ENCODE results near the gene ARPIN. TPM values are rescaled to one million over a fixed set of nuclear protein-coding genes. Genes with fewer than 3 reads are reported as not detected.

ARPIN gene
- total RNA-seq, 1 experiment from 2014 or later, result 8.8 TPM

DNA sequence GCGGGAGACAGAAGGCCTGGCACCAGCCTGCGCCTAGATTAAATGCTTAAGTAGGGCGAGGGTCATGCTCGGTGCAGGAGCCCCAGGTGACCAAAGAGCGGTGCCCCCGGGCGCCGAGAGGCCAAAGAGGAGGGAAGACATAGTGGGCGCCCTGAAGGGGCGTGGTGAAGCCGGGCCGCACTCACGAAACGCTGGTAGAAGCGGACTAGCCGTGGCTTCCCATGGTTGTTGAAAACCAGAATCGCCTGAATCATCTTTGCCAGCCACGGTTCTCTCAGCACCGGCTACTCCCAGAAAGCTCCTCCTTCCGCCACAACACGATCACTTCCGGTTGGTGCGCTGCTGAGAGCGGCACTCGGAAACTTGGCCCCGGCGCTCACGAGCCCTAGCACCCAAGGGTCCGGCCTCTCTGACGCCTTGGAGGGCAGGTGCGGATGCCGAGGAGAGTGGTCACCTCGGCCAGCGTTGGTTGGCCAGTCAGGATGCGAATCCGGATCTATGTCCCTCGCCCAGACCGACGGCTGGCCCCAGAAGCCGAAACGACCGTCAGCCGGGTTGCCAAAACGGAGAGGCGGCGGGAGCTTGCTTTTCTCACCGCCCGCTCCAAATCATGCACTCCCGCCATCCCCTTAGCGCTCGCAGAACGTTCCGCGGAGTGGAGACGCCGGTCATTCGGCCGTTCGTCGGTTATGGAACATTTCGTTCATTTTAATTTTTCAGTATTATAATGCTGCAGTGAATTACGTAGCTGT lies 18.9 kb downstream of the ARPIN start, which contains the start of gene AP3S2 (continued):
- TF ChIP-seq, protein P1, sequence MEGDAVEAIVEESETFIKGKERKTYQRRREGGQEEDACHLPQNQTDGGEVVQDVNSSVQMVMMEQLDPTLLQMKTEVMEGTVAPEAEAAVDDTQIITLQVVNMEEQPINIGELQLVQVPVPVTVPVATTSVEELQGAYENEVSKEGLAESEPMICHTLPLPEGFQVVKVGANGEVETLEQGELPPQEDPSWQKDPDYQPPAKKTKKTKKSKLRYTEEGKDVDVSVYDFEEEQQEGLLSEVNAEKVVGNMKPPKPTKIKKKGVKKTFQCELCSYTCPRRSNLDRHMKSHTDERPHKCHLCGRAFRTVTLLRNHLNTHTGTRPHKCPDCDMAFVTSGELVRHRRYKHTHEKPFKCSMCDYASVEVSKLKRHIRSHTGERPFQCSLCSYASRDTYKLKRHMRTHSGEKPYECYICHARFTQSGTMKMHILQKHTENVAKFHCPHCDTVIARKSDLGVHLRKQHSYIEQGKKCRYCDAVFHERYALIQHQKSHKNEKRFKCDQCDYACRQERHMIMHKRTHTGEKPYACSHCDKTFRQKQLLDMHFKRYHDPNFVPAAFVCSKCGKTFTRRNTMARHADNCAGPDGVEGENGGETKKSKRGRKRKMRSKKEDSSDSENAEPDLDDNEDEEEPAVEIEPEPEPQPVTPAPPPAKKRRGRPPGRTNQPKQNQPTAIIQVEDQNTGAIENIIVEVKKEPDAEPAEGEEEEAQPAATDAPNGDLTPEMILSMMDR (IDR thresholded peaks at IDR 0.05 in 2 of 3, conservative IDR thresholded peaks at IDR 0.05 in 1 of 3; ENCODE audit: borderline replicate concordance in 1 of 3, insufficient read depth in 1 of 3, low read depth in 2 of 3, low read length in 2 of 3), result no peak
- peak; percentile 99 for TF ChIP-seq CBX3 (IDR thresholded peaks at IDR 0.05; ENCODE audit: low read depth)
- TF ChIP-seq EZH2phosphoT487 (IDR thresholded peaks at IDR 0.05; ENCODE audit: borderline replicate concordance), result no peak

DNA sequence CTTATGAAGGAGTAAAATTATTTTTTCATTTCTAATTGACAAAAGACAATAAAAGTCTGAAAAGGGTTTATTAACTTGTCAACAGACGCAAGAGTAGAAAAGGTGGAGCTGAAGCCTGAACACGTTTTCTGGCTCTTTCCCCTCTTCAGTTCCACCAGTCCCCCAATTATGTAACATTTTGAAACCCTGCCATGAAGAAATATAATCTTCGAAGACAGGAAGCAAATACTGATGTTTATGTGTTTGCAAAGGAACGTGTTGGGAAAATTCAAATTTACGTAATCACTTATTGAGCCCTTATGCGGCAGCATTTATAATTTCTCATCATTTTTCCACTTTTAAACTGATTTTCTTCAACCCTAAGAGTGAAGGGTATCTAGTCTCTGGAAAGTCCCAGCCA lies 19.7 kb downstream of the ARPIN start:
- Histone ChIP-seq H3K9me2 (ENCODE audit: insufficient read depth) (no peaks in the 10 kb centered on the region), H3K4me3 (replicated peaks in 1 of 2; ENCODE audit: low read depth in 1 of 2, low read length in 2 of 2) (peak overlapping the region; percentile 68 to 85), H3K4me2 (ENCODE audit: low read length) (peak overlapping the region; percentile 87), H3K27me3 (ENCODE audit: insufficient read depth, low read length) (no peaks in the 10 kb centered on the region), H3K27ac (ENCODE audit: low read depth, low read length) (peak overlapping the region; percentile 74), H3K79me2 (ENCODE audit: insufficient read depth, low read length) (peaks cover 50% of the 10 kb centered on the region), H2AFZ (ENCODE audit: low read depth, low read length, poor library complexity, severe bottlenecking) (no peak overlapping the region), H3K36me3 (ENCODE audit: control insufficient read depth in 1 of 2, insufficient read depth in 2 of 2, low read length in 2 of 2) (peaks cover 6 to 11% of the 10 kb centered on the region in 2 experiments; a peak in 2 of 4 replicates), H3K9ac (ENCODE audit: low read length) (peak overlapping the region; percentile 86), H3K9me3 (ENCODE audit: control insufficient read depth in 1 of 2, insufficient read depth in 1 of 2, low read depth in 1 of 2, low read length in 2 of 2) (no peaks in the 10 kb centered on the region), H4K20me1 (ENCODE audit: insufficient read depth) (no peaks in the 10 kb centered on the region), H3K4me1 (ENCODE audit: control insufficient read depth in 1 of 2, insufficient read depth in 2 of 2, low read length in 2 of 2) (peaks cover 0 to 9% of the 10 kb centered on the region in 2 experiments; a peak in 2 of 4 replicates)
- DNase-seq (ENCODE audit: low read depth, low spot score), result no peak
- TF ChIP-seq JUND (IDR thresholded peaks at IDR 0.05) (no peak), SIN3A (IDR thresholded peaks at IDR 0.05; ENCODE audit: low read depth) (no peak), FOSL1 (IDR thresholded peaks at IDR 0.05; ENCODE audit: low read depth) (no peak), SRF (IDR thresholded peaks at IDR 0.05; ENCODE audit: low read depth) (no peak), ZNF274 (IDR thresholded peaks at IDR 0.05; ENCODE audit: low read depth, low read length) (no peak), TCF7L2 (IDR thresholded peaks at IDR 0.05; ENCODE audit: borderline replicate concordance, extremely low read depth, insufficient read depth, insufficient read length) (no peak), RAD21 (IDR thresholded peaks at IDR 0.05; ENCODE audit: low read depth) (no peak), ZFX (IDR thresholded peaks at IDR 0.05) (no peak), YY1 (IDR thresholded peaks at IDR 0.05; ENCODE audit: extremely low read depth, insufficient replicate concordance, low read depth, low read length) (no peak), ELF1 (IDR thresholded peaks at IDR 0.05; ENCODE audit: borderline replicate concordance, low read depth) (no peak), CBX3 (IDR thresholded peaks at IDR 0.05; ENCODE audit: low read depth) (no peak), EZH2 (IDR thresholded peaks at IDR 0.05) (no peak), EGR1 (IDR thresholded peaks at IDR 0.05; ENCODE audit: low read depth) (no peak), EZH2phosphoT487 (IDR thresholded peaks at IDR 0.05; ENCODE audit: borderline replicate concordance) (no peak), POLR2A (IDR thresholded peaks at IDR 0.05; ENCODE audit: borderline replicate concordance, extremely low read depth, insufficient read depth, insufficient read length) (no peak)
- TF ChIP-seq, protein P2, sequence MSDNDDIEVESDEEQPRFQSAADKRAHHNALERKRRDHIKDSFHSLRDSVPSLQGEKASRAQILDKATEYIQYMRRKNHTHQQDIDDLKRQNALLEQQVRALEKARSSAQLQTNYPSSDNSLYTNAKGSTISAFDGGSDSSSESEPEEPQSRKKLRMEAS (IDR thresholded peaks at IDR 0.05), result no peak
- TF ChIP-seq, protein P3, sequence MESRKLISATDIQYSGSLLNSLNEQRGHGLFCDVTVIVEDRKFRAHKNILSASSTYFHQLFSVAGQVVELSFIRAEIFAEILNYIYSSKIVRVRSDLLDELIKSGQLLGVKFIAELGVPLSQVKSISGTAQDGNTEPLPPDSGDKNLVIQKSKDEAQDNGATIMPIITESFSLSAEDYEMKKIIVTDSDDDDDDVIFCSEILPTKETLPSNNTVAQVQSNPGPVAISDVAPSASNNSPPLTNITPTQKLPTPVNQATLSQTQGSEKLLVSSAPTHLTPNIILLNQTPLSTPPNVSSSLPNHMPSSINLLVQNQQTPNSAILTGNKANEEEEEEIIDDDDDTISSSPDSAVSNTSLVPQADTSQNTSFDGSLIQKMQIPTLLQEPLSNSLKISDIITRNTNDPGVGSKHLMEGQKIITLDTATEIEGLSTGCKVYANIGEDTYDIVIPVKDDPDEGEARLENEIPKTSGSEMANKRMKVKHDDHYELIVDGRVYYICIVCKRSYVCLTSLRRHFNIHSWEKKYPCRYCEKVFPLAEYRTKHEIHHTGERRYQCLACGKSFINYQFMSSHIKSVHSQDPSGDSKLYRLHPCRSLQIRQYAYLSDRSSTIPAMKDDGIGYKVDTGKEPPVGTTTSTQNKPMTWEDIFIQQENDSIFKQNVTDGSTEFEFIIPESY (IDR thresholded peaks at IDR 0.05; ENCODE audit: extremely low read depth, insufficient replicate concordance, low read length), result no peak
- TF ChIP-seq, protein P1 (IDR thresholded peaks at IDR 0.05 in 2 of 3, conservative IDR thresholded peaks at IDR 0.05 in 1 of 3; ENCODE audit: borderline replicate concordance in 1 of 3, insufficient read depth in 1 of 3, low read depth in 2 of 3, low read length in 2 of 3), result no peak
- no TSS peak for BruUV-seq (replicated peaks)
- ATAC-seq, result no peak
- ChIA-PET RAD21 (ENCODE audit: low non-redundant PET in 1 of 2, low total read pairs in 2 of 2, uncharacterized antibody in 2 of 2, unreplicated experiment in 2 of 2) (no interaction called here), POLR2A (no interaction called here), CTCF (no interaction called here)
- intact Hi-C loops (cut with micrococcal nuclease), result no loop called here
